Natural killer cell (primary cell): Measurements from ENCODE around the gene SDCBP2. TPM values are rescaled to one million over a fixed set of nuclear protein-coding genes. Genes with fewer than 3 reads are reported as not detected.

Source experiments
- ATAC-seq, 3 donors: fragments of 150-1000 bp in 2 of 3; fragments of 200-7000 bp in 1 of 3; cut with Tn5 transposase; 1 replicate in 1 of 3; 2 replicates in 2 of 3; pipeline ENCODE4 v1.10.0; 2021; ENCODE audit warnings: mild to moderate bottlenecking in 2 of 3, moderate library complexity in 2 of 3
- DNase-seq, 2 donors: peaks; one replicate each; pipeline versions ENCODE4 v3.0.0 to v3.0.0-alpha.2; 2013 to 2021; ENCODE audit warnings: mixed read lengths in 1 of 2
- H3K27ac ChIP-seq: one replicate; pipeline ENCODE4 v1.5.1; 2013; ENCODE audit warnings: mild to moderate bottlenecking, low read length
- H3K27me3 ChIP-seq: one replicate; pipeline ENCODE4 v1.6.1; 2013; ENCODE audit warnings: low read length; ENCODE audit not compliant: control insufficient read depth, insufficient read depth
- H3K36me3 ChIP-seq: one replicate; pipeline ENCODE4 v1.6.1; 2013; ENCODE audit warnings: low read length; ENCODE audit not compliant: control insufficient read depth, insufficient read depth
- H3K4me1 ChIP-seq: one replicate; pipeline ENCODE4 v1.6.1; 2013; ENCODE audit warnings: low read length; ENCODE audit not compliant: control insufficient read depth, insufficient read depth
- H3K4me3 ChIP-seq: one replicate; pipeline ENCODE4 v1.5.1; 2013; ENCODE audit warnings: low read length
- H3K9me3 ChIP-seq: one replicate; pipeline ENCODE4 v1.6.1; 2013; ENCODE audit warnings: low read length; ENCODE audit not compliant: control insufficient read depth, insufficient read depth
- H3K27ac Mint-ChIP-seq, 2 donors: one replicate each; pipeline ENCODE4 v1.8.0; 2022; ENCODE audit warnings: mild to moderate bottlenecking in 2 of 2, mixed read lengths in 2 of 2, moderate library complexity in 1 of 2
- H3K27me3 Mint-ChIP-seq, 2 donors: one replicate each; pipeline ENCODE4 v1.8.0; 2022; ENCODE audit warnings: low read depth in 2 of 2, mixed read lengths in 2 of 2
- H3K36me3 Mint-ChIP-seq: one replicate; pipeline ENCODE4 v1.8.0; 2022; ENCODE audit warnings: mixed read lengths
- H3K4me1 Mint-ChIP-seq, 2 donors: one replicate each; pipeline ENCODE4 v1.8.0; 2022; ENCODE audit warnings: mixed read lengths in 2 of 2
- H3K4me3 Mint-ChIP-seq: one replicate; pipeline ENCODE4 v1.8.0; 2022; ENCODE audit warnings: mild to moderate bottlenecking, moderate library complexity, mixed read lengths
- H3K9me3 Mint-ChIP-seq, 2 donors: one replicate each; pipeline ENCODE4 v1.8.0; 2022; ENCODE audit warnings: mixed read lengths in 2 of 2
- CTCF ChIP-seq: fragments of 200-600 bp; IDR thresholded peaks from one replicate; pipeline ENCODE4 v1.8.0; 2022; ENCODE audit warnings: antibody characterized with exemption
- WGBS: methylation state at CpG from one replicate; pipeline ENCODE4 v1.1.7; 2013; ENCODE audit warnings: missing lambda C conversion rate; ENCODE audit not compliant: insufficient coverage; 5-methylcytosine and 5-hydroxymethylcytosine counted together
- intact Hi-C: fragments of 100-400 bp; cut with micrococcal nuclease; formaldehyde crosslinking; loops from one replicate; pipeline ENCODE4 v1.14.2; 2022
- total RNA-seq, 4 donors: library from RNA; stranded (reverse); fragments of 120-200 nt in 1 of 4; gene quantifications; one replicate each; pipeline versions ENCODE4 v1.2.3 to v1.2.4, GENCODE V29; 2013 to 2022

Gene SDCBP2
- total RNA-seq, 3 donors from 2014 or later (not counting 1 experiment from before 2014, with no cell fraction given) = 2.0 to 2.7 (median 2.6) TPM

GRCh38 chr20:1300083-1300840 lies 28.7 kb downstream of the SDCBP2 start:
- DNase-seq (no peak), ATAC-seq (no peak)
- H3K4me1 ChIP-seq = peaks cover 12% of the 10 kb centered on the region
- Mint-ChIP-seq H3K27ac (no peak overlapping the region), H3K9me3 (no peaks in the 10 kb centered on the region), H3K4me1 (peaks cover 7% of the 10 kb centered on the region in 2 donors), H3K4me3 (no peak overlapping the region), H3K36me3 (no peaks in the 10 kb centered on the region), H3K27me3 (peaks cover 0 to 2% of the 10 kb centered on the region in 2 donors)
- H3K4me3 ChIP-seq = no peak overlapping the region
- intact Hi-C loops = no loop called here
- TF ChIP-seq CTCF = no peak
- no peaks in the 10 kb centered on the region for H3K9me3 ChIP-seq
- 94% methylated on average over 18 of the region's 18 CpGs for WGBS
- no peak overlapping the region for H3K27ac ChIP-seq
- no peaks in the 10 kb centered on the region for H3K27me3 ChIP-seq
- no peaks in the 10 kb centered on the region for H3K36me3 ChIP-seq

DNA sequence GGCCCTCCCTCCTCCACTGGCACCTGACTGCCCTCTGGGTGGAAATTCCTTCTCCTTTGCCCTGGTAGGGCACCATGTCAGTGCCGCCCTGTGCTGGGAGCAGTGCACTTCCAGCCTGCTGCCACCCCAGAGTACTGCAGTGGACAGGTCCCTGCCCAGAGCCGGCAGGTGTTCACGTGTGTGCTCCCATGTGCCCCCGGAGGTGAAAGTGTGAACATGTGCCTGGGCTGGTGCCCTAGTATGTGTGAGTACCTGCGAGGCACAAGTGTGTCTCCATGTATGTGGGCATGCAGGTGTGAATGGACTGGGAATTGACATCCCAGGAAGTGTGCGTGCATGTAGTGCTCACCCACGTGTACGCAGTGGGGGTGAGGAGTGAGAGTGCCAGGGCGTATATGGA lies 29.4 kb downstream of the SDCBP2 start:
- Histone ChIP-seq H3K36me3 (no peaks in the 10 kb centered on the region), H3K4me1 (peaks cover 12% of the 10 kb centered on the region), H3K9me3 (no peaks in the 10 kb centered on the region), H3K27ac (no peak overlapping the region), H3K27me3 (no peaks in the 10 kb centered on the region), H3K4me3 (no peak overlapping the region)
- Mint-ChIP-seq H3K4me1 (peaks cover 7% of the 10 kb centered on the region in 2 donors), H3K36me3 (no peaks in the 10 kb centered on the region), H3K27me3 (peaks cover 0 to 2% of the 10 kb centered on the region in 2 donors), H3K9me3 (no peaks in the 10 kb centered on the region), H3K27ac (no peak overlapping the region), H3K4me3 (no peak overlapping the region)
- WGBS = 85% methylated on average over 9 of the region's 9 CpGs
- DNase-seq (peak in 1 of 2 donors; percentile 55), ATAC-seq (no peak)
- intact Hi-C loops = no loop called here
- TF ChIP-seq CTCF = no peak

DNA sequence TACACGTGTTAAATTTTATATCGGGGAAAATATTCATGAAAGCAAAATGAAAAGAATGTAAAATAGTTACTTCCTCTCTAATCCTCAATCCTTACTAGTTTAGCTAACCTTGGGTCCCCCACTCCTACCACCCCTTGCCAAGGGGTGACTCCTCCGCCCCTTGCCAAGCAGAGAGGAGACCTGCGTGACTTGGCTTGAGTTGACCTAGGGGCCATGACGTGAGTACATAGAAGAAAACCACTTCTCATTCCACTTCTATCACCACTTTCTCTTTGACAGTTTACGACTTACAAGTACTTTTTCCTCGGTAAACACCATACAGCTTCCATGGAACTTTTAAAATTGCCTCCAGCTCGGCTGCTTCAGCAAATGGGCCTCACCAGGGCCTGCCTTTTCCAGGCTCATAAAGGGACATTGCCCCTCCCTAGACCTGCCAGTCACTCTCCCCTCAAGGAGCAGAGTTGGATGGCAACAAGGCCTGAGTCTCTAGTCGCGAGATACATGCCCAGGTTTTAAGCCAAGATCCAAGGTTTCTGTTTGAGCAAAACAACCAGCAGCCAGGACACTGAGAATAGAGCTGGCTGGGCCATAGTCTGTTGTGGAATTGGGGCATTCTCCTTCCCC lies 29.9 kb downstream of the SDCBP2 start:
- Mint-ChIP-seq H3K27ac (no peak overlapping the region), H3K36me3 (no peaks in the 10 kb centered on the region), H3K4me3 (no peak overlapping the region), H3K27me3 (peaks cover 0 to 2% of the 10 kb centered on the region in 2 donors), H3K9me3 (no peaks in the 10 kb centered on the region), H3K4me1 (peaks cover 7% of the 10 kb centered on the region in 2 donors)
- H3K27me3 ChIP-seq = no peaks in the 10 kb centered on the region
- intact Hi-C loops = no loop called here
- no peaks in the 10 kb centered on the region for H3K9me3 ChIP-seq
- TF ChIP-seq CTCF = no peak
- DNase-seq (no peak), ATAC-seq (no peak)
- no peak overlapping the region for H3K27ac ChIP-seq
- H3K4me1 ChIP-seq = peaks cover 12% of the 10 kb centered on the region
- 89% methylated on average over 8 of the region's 10 CpGs for WGBS
- no peak overlapping the region for H3K4me3 ChIP-seq
- no peaks in the 10 kb centered on the region for H3K36me3 ChIP-seq
